Bronchial epithelial cell (primary cell): ENCODE data around the gene CALML5. TPM values are rescaled to one million over a fixed set of nuclear protein-coding genes. Genes with fewer than 3 reads are reported as not detected.
A peak's percentile ranks its signal among the peaks of the same experiment; 100 is the strongest.

Source experiments
- DNase-seq: peaks from one replicate; pipeline ENCODE4 v3.0.0-alpha.2; 2010; ENCODE audit warnings: low read depth
- FAIRE-seq: peaks from 2 replicates; lab custom pipeline; 2011; peaks lifted over from hg19 to GRCh38; lab: Jason Lieb, UNC
- H3K27me3 ChIP-seq: 2 replicates; pipeline ENCODE4 v1.5.1; 2011; ENCODE audit warnings: low read length; ENCODE audit not compliant: control insufficient read depth, insufficient read depth
- H3K36me3 ChIP-seq: 2 replicates; pipeline ENCODE4 v1.5.1; 2011; ENCODE audit warnings: low read length; ENCODE audit not compliant: control insufficient read depth, insufficient read depth
- H3K4me3 ChIP-seq: 2 replicates; pipeline ENCODE4 v1.5.1; 2011; ENCODE audit warnings: mild to moderate bottlenecking, low read depth, low read length, control low read depth
- total RNA-seq: library from RNA; depleted of rRNA; stranded (reverse); fragments of >200 nt; gene quantifications from 2 replicates; pipeline ENCODE4 v1.2.1, GENCODE V29; 2014
- TF ChIP-seq, protein P1 (sequence below): IDR thresholded peaks from 2 replicates; pipeline ENCODE4 v1.5.1; 2011; ENCODE audit warnings: mild to moderate bottlenecking, moderate library complexity, low read length, control low read depth, inconsistent platforms; ENCODE audit not compliant: insufficient read depth, severe bottlenecking

Gene CALML5
- total RNA-seq, 1 donor from 2014 or later, result 0.79 TPM

DNA sequence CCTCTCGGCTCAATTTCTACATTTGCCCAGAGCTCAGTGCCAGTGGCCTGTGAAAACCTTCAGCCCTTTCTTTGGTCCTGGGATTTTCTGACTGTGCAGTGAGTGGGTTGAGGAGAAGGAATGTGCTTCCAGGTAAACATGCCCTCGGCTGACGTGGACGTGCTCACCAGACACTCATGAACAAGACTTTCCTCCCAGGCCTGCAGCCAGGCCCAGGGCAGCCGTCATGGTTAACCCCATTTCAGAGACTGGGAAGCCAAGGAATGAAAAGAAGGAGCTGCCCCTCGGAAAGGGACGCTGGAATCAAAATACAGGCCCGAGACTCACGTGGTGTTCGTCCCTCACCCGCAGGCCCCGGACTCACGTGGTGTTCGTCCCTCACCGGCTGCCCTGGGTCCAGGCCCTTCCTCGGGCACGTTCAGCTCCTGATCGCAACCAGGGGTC lies 8.8 kb upstream of the CALML5 start:
- TF ChIP-seq, protein P1, sequence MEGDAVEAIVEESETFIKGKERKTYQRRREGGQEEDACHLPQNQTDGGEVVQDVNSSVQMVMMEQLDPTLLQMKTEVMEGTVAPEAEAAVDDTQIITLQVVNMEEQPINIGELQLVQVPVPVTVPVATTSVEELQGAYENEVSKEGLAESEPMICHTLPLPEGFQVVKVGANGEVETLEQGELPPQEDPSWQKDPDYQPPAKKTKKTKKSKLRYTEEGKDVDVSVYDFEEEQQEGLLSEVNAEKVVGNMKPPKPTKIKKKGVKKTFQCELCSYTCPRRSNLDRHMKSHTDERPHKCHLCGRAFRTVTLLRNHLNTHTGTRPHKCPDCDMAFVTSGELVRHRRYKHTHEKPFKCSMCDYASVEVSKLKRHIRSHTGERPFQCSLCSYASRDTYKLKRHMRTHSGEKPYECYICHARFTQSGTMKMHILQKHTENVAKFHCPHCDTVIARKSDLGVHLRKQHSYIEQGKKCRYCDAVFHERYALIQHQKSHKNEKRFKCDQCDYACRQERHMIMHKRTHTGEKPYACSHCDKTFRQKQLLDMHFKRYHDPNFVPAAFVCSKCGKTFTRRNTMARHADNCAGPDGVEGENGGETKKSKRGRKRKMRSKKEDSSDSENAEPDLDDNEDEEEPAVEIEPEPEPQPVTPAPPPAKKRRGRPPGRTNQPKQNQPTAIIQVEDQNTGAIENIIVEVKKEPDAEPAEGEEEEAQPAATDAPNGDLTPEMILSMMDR, result no peak

DNA sequence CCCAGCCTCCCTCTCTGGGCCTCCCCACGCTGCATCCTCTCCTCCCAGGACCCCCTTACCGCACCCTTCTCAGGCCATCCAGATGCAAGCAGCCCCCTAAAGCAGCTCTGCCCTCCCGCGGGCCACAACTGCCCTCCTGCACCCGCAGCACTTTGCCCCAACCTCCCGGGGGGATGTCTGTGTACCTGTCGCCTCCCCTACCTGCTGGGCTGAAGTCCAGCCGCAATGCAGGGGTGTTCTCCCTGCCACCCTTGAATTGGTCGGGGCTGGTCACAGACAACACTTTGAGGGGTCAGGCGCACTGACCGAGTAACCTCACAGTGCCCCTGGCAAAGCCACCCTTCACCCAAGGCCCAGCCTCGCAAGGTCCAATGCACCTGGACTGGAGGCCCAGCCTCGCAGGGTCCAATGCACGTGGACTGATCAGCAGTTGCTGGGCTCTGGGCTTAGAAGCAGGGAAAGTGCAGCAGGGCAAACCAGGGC lies 8.3 kb upstream of the CALML5 start:
- Histone ChIP-seq H3K36me3 (no peaks in the 10 kb centered on the region), H3K4me3 (no peak overlapping the region), H3K27me3 (no peaks in the 10 kb centered on the region)
- DNase-seq (no peak), FAIRE-seq (no peak)
- TF ChIP-seq, protein P1, result no peak

More for the DNA sequence above, 8.8 kb upstream of the CALML5 start:
- DNase-seq (no peak), FAIRE-seq (no peak)
- Histone ChIP-seq H3K27me3 (no peaks in the 10 kb centered on the region), H3K4me3 (no peak overlapping the region), H3K36me3 (no peaks in the 10 kb centered on the region)

DNA sequence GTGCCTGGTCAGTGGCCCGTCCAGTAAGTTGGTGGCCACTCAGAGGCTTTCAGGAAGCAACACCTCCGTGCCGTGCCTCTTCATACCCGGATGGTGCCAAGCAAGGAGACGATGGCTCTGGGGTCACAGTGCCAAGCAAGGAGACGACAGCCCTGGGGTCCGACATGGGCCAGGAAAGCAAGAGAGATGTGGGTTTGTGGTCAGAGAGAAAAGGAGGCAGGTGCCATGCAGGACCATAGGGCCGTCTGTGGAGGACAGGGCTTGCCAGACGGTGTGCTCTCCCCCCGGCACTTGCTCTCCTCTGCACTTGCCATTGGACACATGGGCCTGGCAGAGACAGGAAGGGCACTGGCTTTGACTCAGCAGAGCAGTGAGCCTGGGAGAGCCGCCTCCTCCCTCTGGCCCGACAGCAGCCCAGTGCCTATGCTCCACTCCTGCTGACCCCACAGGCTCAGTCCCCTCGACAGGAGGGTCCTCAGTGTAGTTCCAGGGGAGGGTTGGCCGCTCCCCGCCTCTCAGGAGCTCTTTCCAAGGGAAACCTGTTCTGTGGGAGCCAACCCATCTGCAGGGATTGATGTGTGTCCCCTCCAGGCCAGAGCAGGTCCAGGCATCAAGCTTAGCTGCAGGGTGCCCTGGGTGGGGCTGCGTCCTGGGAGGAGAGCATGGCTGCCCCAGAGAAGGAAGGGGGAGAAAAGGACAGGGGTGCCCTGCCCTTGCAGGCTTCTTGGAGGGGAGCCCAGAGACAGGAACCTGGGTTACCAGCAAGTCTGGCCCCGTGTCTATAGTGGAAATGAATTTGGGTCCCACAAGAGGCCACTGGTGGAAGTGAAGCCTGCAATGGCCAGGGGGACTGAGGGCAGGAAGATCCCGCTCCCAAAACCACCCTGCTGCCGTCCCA lies 7.6 kb upstream of the CALML5 start:
- Histone ChIP-seq H3K4me3 (no peak overlapping the region), H3K36me3 (no peaks in the 10 kb centered on the region), H3K27me3 (no peaks in the 10 kb centered on the region)
- FAIRE-seq (no peak), DNase-seq (no peak)
- TF ChIP-seq, protein P1, result no peak

DNA sequence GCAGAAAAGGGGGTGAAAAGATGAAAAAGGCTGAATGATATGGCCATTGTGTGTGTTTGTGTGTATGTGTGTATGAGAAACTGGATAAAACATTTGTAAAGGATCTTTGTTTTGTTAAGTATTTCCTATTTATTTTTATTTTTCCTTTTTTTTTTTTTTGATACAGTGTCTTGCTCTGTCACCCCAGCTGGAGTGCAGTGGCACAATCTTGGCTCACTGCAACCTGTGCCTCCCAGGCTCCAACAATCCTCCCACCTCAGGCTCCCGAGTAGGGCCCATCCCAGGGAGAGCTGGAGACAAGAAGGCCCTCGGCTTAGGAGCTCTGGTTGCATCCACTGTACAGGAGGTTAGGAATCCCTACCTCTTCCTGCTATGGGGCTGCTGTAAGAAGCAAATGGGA lies 6.9 kb upstream of the CALML5 start:
- FAIRE-seq (no peak), DNase-seq (no peak)
- no peak overlapping the region for H3K4me3 ChIP-seq
- TF ChIP-seq, protein P1, result no peak
- no peaks in the 10 kb centered on the region for H3K36me3 ChIP-seq
- H3K27me3 ChIP-seq, result no peaks in the 10 kb centered on the region

DNA sequence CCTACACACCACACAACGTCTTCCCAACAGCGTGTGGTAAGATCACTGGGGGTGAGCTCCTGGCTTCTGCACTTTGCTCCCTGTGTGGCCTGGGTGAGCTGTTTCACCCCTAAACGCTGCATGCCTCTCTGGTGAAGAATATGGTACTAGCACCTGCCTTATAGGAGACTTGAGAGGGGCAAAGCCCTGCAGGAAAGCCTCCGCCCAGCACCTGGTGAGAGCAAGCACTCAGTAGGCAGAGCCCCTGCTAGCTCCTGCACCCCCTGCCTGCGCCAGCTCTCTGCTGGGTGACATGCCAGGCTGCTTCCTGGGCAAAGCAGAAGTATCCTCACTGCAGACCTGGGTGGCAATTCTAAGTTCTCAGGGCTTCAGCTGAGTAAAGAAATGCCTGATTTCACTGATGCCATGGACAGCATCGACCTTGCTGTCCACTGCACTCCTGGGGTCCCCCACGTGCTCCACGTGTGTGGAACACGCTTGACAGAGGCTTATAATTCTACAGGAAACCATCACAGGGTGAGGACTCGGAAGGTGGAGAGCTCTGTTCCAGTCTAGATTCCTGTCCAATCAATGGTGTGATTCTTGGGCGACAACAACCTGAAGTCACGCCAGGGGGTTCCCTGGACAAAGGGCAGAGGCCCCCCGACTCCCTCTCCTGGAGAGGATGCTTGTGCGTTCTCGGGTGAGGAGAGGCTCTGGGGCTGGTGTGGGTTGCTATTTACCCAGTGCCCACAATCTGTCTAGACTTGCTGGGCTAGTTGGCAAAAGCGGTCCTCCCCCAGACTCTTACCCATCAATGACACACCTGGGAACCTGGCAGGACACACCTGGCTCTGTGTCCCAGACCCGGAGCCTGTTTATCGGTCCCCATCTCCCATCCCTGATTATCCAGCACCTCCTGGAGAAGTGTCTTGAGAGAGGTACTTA lies 5.0 kb upstream of the CALML5 start:
- peaks cover 2% of the 10 kb centered on the region for H3K27me3 ChIP-seq
- H3K36me3 ChIP-seq, result no peaks in the 10 kb centered on the region
- TF ChIP-seq, protein P1, result no peak
- H3K4me3 ChIP-seq, result no peak overlapping the region
- FAIRE-seq (peak; percentile 60), DNase-seq (peak; percentile 78)
